ENCODE results near the gene OTOG.

The OTOG gene, protein sequence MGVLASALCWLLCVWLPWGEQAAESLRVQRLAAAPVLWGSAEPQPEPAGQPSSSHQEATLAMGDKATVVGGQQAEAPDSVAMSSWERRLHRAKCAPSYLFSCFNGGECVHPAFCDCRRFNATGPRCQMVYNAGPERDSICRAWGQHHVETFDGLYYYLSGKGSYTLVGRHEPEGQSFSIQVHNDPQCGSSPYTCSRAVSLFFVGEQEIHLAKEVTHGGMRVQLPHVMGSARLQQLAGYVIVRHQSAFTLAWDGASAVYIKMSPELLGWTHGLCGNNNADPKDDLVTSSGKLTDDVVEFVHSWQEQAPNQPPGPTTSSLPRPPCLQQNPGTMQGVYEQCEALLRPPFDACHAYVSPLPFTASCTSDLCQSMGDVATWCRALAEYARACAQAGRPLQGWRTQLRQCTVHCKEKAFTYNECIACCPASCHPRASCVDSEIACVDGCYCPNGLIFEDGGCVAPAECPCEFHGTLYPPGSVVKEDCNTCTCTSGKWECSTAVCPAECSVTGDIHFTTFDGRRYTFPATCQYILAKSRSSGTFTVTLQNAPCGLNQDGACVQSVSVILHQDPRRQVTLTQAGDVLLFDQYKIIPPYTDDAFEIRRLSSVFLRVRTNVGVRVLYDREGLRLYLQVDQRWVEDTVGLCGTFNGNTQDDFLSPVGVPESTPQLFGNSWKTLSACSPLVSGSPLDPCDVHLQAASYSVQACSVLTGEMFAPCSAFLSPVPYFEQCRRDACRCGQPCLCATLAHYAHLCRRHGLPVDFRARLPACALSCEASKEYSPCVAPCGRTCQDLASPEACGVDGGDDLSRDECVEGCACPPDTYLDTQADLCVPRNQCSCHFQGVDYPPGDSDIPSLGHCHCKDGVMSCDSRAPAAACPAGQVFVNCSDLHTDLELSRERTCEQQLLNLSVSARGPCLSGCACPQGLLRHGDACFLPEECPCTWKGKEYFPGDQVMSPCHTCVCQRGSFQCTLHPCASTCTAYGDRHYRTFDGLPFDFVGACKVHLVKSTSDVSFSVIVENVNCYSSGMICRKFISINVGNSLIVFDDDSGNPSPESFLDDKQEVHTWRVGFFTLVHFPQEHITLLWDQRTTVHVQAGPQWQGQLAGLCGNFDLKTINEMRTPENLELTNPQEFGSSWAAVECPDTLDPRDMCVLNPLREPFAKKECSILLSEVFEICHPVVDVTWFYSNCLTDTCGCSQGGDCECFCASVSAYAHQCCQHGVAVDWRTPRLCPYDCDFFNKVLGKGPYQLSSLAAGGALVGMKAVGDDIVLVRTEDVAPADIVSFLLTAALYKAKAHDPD (N-terminal part only)

DNA sequence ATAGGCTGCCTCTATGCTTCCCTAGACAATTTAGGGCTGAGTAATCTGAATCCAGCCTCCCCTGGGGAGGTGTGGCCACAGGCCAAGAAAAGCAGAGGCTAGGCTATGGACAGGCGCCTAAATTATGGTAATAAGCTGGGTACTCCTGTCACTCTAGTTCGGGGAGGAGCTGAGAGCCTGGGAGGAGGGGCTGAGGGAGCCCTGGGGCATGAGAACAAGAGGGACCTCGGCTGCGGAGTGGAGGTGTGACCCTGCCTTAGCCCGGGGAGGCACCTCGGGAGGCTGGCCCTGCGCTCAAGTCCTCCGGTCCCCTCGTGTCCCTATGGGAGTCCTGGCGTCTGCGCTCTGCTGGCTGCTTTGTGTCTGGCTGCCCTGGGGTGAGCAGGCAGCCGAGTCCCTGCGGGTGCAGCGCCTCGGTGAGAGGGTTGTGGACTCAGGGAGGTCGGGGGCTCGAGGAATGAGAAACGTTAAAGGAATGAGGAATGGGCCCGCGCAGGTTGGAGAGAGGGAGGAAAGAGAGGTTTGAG lies at the start of gene OTOG:
OTOG (plus strand) TSS at position 209 of the 527 bp plus-strand sequence; CDS start at position 323, 114 bp downstream.
- no peak for DNase-seq (ENCODE audit: low spot score)

DNA sequence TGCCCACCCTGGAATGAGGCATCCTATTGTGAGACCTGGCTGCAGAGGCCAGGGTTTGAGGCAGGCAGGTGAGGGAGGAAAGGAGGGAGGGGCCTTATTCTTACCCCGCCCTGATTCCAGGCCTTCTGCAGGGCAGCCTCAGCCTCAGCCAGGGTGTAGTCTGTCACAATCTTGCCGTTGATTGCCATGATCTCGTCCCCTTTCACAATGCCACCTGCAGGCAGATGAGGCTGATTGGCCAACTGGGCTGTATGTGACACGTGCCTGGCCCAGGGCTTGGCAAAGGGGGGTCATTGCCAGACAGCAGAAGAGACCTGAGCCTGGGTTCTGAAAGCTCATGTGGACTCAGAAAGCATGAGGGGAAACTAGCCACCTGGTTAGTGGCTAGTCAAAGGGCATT lies 49.0 kb upstream of the OTOG start:
- no peak for DNase-seq (ENCODE audit: low spot score)

DNA sequence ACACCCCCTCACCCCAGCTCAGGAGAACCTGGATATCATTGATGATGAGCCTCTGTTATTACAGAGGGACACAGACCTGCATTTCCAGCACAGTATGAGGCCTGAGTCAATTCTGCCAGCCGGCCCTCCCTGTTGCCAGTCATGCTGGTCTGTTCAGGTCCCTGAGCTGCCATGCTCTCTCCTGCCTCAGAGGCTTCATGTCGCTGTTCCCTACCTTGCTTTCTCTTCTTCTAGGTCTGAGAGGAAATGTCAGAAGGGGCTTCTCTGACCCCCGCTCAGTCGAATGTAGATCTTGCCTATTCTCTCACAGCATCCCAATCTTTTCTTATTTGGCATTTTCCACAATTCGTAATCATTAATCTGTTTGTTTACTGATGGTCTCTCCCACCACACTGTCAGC lies 48.6 kb upstream of the OTOG start:
- peak; percentile 29 for DNase-seq (ENCODE audit: low spot score)

DNA sequence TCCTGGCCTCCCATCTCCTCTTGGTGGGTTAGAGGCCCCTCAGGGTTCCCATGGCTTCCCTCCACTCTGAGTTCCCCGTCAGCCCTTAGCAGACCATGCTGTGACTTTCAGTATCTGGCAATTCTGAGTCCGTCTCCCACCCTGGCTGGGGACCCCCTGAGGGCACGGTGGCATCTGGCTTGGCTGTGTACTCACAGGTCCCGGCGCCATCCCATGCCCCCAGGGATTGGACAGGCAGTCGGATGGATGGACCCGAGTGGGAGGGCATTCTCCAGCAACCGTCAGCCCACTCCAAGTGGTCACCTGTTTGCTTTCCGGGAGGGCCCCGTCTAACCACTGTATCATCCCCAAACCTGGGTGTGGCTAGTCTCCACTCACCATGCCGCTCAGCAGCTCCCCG lies 46.4 kb upstream of the OTOG start:
- no peak for DNase-seq (ENCODE audit: low spot score)

DNA sequence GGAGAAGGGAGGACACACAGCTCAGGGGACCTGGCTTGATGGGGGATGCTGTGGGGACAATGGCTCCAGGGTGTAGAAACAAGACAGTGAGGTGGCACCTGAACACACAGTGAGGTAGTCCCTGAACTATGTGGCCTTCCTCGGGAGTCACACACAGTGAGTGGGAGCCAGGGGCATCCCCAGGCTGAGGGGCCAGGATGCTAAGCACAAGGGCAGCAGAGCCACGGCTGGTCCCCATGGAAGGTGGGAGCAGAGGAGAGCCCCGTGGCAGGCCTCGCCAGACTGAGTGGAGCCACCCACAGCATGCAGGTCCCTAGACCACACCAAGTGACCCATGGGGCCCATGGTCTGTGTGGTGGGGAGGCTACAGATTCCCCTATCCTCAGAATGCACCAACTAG lies 44.4 kb upstream of the OTOG start:
- no peak for DNase-seq (ENCODE audit: low spot score)

DNA sequence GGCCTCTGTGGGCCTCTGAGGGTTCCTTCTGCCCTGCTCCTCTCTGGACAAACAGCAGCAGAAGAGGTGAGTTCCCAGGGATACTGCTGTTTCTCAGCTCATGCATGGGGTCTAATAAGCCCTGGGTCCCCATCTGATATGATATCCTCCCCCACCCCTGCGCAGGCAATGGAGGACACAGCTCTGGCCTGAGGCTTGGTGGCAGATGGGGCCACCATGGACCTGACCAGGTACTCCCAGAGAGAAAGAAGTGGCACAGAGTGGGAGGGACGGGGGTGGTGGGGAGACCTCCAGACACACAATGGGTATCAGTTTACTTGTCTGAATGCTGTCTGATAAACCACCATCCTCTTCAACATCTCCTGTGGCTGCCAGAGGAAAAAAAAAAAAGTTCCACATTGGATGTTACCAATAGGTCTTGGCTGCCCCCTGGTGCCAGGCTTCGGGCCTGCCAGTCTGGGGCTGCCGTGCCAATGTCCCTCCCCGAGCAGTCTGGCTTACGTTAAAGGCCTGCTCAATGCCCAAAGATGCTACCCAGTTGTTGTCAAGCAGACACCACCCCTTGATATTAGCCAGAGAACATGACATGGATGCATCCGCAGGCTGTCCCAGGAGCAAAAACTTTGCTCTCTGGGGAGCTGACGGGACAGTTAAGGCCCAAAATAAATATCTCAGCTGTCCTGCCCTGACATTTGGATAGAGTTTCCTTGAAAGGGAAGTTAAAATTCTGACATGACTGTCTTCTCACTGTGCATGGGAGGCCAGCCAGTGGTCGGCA lies 42.5 kb upstream of the OTOG start:
- DNase-seq (ENCODE audit: low spot score), result peak; percentile 86

DNA sequence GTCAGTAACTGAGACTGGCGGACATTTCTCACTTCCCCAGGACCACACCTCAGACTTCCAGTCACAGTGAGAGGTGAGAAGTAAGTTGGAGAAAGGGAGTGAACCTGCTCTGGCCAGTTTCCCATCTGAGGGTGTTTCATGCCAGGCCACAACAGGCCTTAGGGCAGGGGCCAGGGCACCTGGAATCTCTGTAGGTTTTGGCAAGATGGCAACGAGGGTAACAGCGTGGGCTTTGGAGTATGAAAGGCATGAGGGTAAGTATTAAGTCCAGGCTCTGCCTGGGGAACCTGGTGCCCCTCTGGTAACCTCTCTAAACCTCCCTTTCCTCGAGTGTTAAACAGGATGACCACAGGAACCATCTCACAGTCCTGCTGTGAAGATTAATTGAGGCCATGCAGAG lies 41.9 kb upstream of the OTOG start:
- DNase-seq (ENCODE audit: low spot score), result no peak

DNA sequence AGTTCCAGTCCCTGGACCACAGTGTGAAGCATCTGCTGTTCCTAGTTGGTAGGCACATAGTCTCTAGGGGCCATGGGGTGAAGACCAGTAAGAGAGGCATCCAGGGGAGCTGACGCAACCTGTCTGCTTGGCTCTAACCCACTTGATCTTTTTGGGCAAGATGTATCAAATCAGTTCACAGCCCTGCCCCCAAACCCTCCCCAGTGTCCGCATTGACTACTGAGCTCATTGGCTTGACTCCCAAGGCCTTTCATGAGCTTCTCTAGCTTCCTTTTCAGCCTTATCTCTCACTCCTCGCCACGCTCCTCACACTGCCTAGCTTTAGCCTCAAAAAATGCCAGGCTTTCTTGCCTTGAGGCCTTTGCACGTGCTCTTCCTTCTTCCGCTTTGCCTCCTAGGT lies 40.7 kb upstream of the OTOG start:
- DNase-seq (ENCODE audit: low spot score), result no peak

DNA sequence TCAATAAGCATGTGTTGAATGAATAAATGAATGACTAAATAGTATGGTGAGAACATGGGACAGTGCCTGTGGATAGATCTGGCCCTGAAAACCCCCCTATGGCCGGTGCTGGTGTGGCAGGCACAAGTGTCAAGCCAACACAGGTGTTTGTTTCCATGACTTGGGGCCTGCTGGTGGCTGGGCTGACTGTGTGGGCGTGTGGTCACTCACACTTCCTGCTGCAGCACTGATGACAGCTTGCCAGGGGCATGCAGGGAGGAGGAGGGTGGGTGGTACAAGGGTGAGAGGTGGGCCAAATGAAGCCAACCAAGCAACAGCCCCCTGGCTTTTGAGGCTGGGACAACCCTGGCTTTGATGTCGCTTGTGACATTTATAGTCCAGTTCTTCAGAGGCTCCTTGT lies 40.1 kb upstream of the OTOG start:
- DNase-seq (ENCODE audit: low spot score), result no peak

DNA sequence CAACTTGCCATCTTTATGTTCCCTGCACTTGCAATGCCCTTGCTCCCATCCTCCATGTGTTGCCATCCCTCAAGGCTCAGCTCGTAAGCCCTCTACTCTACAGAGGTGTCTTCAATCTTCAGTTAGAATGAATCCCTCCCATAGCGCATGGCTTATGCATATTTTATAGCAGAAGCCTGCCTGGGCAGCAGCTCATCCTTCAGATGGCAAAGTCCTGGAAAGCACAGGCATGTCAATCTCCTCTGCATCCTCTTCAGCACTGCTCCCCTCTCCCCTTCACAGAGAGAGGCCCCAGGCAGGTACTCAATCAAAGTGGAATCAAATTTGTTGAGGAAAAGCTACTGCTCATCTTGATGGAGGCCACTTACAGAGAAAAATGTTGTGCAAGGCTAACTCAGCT lies 39.3 kb upstream of the OTOG start:
- DNase-seq (ENCODE audit: low spot score), result no peak

DNA sequence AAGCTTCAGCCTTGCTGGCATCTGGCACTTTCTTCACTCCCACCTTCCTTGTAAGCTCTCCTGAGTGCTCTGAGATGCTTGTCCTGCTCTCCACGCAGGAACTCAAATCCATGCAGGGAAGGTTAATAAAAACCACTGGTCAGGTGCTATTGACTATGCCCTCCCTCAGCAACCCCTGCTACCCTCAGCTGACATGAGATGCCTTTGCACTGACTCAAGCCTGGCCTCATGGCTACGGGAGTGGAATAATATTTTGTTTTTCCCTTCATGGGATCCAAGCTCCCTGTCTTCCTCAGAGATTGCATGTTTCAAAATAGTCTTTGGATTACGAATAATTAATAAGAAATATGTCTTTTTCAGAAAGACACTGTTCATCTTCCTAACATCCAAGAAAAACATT lies 38.8 kb upstream of the OTOG start:
- DNase-seq (ENCODE audit: low spot score), result no peak

DNA sequence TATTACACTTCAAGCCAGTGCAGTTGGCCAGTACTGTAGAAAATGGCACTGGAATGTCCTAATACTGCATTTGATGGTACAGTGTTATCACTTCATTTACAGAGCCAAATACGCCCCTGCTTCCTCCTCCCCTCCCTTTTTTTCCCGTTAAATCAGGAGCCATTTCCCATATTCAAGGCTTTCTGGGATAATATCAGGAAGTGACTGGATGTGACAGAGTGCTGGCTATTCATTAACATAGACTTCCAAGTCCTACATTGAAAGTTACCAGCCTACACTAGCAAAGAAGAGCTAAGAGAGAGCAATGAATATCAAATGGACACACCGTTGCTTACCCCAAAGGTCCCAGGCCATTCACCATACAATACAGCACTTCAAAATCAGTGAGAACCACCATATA lies 38.3 kb upstream of the OTOG start:
- no peak for DNase-seq (ENCODE audit: low spot score)

DNA sequence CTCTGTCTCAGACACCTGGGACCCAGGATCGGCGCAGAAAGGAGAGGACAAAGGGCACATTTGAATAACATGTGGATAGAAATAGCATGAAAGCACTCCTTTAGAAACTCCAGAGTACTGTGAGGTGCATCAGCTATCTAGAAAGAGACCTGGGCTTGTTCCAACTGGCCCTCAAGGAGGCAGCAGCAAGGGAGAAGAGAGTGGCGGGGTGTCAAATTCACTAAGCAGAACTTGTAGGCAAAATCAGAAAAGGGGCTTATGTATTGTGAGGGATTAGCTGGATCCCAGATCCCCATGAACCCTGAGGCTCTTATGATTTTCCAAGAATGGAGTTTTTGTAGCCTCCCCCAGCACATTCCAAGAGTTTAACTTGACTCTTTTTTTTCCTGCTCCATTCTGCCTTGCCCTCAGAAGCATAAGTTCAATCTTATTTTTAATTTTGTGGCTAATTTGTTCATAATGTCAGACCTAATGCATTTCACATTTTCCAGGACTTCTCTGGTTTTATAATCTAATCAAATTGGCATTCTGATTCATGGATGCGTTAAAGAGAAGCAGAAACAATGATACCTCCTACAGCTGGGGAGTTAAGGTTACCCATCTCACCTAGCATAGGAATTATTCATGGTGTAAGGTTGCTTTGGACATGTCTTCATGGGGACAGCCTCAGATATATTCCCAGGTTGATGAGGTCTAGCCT lies 36.4 kb upstream of the OTOG start:
- no peak for DNase-seq (ENCODE audit: low spot score)

DNA sequence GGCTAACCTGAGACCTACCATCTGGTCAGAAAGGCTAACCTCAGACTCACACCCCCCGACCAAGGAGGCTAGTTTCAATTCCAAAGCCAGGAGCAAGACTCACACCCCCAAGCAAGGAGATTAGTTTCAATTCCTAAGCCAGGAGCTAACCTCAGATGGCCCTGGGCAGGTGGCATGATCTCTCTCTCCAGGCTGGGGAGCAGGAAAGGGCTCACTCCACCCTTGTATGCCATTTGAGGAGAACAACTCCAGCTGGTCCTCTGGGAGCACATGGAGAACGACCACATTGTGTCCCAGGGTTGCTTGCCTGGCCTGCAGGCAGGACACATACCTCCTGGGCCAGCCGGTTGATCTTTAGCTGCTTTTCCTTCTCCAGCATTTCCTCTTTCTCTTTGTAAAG lies 35.5 kb upstream of the OTOG start:
- no peak for DNase-seq (ENCODE audit: low spot score)

DNA sequence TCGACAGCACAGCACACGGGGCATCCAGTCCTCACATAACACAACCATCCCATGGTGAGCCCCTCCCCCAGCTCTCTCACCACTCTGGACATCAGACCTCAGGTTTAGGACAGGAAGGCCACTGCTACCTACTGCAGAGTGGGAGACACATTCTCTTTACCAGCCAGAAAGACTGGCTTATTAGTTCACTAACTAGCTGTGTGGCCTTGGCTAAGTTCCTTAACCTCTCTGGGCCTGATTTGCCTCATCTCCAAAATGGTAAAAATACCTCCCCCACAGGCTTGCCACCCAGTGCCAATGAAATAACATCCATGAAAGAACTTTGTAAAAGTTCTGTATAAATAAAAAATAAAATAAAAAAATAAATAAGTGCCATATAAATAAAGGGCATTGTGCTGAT lies 35.0 kb upstream of the OTOG start:
- DNase-seq (ENCODE audit: low spot score), result no peak

DNA sequence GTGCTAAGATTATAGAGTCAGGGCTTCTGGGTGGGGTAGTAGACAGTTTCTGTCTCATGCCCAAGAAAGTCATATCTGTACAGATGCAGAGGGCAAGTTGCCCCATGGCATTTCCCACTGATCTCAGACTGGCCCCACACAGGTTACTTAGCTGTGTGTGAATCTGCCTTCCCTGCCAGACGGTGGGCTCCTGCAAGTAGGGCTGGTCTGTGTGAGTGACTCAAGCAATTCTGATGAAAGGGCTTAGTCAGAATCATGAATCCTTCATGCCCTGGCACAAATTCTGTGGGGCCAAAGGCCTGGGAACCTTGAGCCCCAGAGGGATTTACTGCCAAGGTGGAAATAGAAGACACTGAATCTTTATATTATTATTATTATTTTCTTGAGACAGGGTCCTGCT lies 33.2 kb upstream of the OTOG start:
- DNase-seq (ENCODE audit: low spot score), result no peak

DNA sequence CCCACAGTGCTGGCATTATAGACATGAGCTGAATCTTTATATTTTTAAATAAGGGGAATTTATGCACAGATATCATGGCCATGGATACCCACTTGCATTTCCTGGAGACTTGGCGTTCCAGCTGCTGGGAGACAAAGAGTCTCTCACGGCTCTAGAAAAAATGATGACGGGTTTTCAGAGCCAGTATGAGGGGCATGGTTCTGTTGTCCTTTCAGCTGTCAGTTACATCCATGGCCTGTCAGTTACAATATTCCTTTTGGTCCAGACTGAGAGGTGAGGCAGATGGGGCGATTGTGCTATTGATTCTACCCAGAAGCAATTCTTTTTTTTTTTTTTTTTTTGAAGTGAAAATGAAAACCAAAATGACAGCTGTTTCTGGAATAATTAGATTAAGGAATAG lies 32.6 kb upstream of the OTOG start:
- DNase-seq (ENCODE audit: low spot score), result no peak

DNA sequence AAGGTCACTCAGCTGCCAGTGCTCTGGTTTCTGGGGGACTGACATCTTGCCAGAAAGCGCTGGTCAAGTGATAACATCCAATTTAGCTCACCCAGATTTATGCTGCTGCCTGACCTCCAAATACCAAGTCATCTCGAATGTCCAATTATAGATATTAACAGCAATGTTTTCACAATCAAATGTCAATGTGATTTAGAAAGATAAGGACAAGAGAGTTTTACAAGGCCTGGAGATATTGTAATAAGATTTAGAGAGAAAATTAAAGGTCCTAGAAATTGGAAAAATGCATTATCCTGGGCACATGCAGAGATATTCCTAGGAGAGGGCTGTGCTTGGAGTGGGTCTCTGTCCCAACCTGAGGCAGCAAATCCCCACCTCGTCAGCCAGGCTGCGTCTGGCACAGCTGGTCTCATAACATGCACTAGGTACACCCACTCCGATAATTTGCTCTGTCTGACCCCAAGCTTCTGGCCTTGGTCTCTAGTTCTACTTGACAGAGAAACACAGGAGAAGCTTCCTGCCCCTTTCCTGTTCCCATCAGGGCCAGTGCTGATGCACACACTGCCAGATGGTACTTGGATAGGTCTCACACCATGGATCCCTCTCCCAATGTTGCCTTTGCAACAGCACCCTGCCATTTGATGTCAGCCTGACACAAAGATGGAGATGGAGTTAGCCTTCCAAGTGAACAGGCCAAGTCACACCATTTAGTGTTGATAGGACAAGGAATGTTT lies 31.4 kb upstream of the OTOG start:
- no peak for DNase-seq (ENCODE audit: low spot score)

DNA sequence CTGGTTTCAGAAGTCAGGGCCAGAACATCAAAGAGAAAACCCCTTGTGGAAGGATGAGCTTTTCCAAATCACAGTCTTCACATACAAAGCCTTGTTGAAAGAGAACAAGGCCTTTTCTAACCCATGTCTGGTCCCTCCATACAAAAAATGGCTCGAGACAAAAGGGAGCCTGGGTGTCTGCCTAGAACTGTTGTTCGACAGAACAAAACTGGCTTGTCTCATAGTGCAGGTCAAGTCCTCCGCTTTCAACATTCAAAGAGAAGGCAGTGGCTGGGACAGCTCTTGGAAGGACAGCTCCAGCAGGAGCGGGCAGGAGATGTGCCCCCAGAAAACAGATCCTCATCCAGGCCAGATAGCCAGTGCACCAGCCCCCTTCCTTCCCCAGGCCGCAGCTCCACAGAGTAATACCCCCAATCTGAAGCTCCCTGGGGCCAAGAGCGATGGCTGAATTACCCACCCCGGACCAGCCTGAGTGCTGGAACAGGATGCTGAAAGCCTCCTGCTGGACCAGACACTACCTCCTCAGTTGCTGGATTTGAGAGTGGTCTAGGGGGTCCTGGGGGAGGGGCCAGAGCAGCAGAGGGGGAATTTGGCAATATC lies 30.4 kb upstream of the OTOG start:
- DNase-seq (ENCODE audit: low spot score), result no peak

DNA sequence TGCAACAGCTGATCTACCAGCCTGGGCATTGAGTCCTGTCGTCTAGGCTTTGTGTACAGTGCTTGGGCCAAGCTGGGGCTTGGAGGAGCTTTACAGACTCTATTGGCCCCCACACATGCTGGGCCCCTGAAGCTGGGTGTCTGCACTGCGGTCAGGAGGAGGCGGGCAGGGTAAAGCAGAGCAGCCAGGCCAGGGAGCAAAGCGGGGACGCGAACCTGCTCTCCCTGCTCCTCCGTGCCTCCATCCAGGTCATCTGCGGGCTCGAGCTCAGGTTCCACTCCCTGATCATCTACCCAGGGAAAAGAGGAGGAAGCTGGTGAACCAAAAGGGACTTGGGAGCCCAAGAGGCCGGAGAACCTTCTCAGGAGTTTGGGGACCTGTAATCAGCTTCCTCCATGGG lies 29.9 kb upstream of the OTOG start:
- no peak for DNase-seq (ENCODE audit: low spot score)
